ENCODE data around the gene PSME1.

The PSME1 gene

DNA sequence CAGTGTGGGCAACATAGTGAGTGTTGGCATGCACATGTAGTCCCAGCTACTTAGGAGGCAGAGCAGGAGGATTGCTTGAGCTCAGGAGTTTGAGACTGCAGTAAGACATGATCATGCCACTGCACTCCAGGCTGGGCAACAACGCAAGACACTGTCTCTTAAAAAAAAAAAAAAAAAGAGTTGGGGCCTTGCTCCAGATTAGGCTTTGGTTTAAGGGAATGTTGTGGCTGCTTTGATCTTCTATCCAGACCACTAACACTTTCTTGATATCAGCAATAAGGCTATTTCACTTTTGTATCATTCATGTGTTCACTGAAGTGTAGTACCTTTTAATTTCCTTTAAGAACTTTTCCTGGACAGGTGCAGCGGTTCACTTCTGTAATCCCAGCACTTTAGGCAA lies 8.3 kb upstream of the PSME1 start:
- no peak for DNase-seq (ENCODE audit: low read depth in 4 of 4, low spot score in 1 of 4)

DNA sequence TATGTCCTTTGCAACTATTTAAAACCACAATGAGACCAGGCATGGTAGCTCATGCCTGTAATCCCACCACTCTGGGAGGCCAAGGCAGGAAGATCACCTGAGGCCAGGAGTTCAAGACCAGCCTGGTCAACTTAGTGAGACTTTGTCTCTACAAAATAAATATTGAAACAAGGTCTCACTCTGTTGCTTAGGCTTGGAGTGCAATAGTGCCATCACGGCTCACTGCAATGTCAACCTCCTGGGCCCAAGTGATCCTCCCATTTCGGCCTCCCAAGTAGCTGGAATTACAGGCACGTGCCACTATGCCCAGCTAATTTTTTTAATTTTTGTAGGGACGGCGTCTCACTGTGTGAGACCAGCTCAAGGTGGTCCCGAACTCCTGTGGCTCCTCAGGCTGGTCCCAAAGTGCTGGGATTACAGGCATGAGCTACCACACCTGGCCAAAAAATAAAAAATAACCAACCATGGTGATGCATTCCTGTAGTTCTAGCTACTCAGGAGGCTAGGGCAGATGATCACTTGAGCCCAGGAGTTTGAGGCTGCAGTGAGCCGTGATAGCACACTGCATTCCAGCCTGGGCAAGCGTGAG lies 6.5 kb upstream of the PSME1 start:
- DNase-seq (ENCODE audit: low read depth in 4 of 4, low spot score in 1 of 4), result no peak

DNA sequence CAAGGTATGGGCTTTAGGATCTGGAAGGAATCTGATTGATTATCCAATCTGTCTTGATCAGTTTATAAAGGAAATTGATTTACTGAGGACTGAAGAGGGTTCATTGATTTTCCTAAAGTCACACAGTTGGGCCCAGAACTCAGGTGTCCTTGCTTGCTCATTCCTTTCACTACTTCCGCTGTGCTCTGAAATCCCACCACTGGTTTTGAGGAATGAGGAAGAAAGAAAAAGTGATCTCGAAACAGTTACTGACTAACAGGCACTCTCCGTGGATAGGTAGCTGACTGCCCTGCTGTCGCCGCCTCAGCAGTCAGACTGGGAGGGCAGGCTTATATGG lies 5.6 kb upstream of the PSME1 start, which contains the start of gene FITM1:
Gene FITM1, plus strand, starts transcription at position 280 of the 337 bp plus-strand sequence. CDS start 905 bp downstream, outside the sequence.
- DNase-seq (ENCODE audit: low read depth in 4 of 4, low spot score in 1 of 4), result no peak

DNA sequence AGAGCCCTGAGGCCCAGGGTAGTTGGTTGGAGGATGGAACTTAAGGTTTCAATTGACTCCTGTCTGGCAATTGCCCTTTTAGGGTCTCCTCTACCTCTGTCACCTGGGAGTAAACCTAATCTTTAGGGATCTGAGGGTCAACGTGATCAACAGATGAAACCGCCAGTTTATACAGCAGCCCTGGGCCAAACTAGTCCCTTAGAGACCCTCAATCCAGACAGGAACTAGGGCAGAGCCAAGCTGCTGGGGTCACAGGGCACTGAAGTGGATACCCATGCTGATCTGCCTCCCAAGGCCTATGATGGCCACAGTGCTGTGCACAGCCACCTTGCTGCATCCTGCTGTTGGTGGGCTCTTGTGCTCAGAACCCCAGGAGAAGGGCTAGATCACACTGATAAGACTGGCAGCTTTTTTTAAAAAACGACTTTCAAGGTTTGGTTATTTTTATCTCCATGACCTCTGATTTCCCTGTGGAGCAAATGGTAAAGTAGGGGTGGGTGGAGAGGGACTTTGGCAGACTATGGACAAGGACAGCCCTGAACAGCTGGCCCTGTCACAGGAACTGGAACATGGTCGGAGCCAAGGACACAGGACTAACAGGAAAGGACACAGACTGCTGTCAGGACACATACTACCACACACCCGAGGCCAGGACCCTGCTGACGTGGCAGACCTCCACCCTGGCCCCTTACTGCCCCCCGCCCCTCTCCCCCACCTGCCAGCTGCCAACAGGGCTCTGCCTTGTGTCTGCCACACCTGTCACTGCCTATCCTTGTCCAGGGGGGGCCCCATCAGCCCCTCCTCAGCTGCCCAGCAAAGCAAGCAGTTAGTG lies 5.1 kb upstream of the PSME1 start:
- DNase-seq (ENCODE audit: low read depth in 4 of 4, low spot score in 1 of 4), result no peak

DNA sequence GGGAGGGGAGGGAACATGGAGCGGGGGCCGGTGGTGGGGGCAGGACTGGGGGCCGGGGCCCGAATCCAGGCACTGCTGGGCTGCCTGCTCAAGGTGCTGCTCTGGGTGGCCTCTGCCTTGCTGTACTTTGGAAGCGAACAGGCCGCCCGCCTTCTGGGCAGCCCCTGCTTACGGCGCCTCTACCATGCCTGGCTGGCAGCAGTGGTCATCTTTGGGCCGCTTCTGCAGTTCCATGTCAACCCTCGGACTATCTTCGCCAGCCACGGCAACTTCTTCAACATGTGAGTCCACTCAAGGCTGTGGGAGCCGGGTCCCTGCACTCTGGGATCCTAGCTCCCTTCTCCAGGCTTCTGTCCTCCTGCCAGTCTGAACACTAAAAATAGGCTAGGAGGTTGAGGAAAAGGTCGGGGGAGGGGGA lies 4.4 kb upstream of the PSME1 start:
- no peak for DNase-seq (ENCODE audit: low read depth in 4 of 4, low spot score in 1 of 4)

DNA sequence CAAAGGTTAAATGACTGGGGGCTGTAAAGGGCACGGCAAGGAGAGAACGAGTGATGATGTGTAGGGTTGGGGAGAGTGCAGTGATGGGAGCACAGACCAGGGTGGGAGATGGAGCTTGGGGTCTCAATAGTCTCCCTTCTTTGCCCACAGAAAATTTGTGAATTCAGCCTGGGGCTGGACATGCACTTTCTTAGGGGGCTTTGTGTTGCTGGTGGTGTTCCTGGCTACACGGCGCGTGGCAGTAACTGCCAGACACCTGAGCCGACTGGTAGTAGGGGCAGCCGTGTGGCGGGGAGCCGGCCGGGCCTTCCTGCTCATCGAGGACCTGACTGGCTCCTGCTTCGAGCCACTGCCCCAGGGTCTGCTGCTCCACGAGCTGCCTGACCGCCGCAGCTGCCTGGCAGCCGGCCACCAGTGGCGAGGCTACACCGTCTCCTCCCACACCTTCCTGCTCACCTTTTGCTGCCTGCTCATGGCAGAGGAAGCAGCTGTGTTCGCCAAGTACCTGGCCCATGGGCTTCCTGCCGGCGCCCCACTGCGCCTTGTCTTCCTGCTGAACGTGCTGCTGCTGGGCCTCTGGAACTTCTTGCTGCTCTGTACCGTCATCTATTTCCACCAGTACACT lies 3.8 kb upstream of the PSME1 start:
- no peak for DNase-seq (ENCODE audit: low read depth in 4 of 4, low spot score in 1 of 4)

DNA sequence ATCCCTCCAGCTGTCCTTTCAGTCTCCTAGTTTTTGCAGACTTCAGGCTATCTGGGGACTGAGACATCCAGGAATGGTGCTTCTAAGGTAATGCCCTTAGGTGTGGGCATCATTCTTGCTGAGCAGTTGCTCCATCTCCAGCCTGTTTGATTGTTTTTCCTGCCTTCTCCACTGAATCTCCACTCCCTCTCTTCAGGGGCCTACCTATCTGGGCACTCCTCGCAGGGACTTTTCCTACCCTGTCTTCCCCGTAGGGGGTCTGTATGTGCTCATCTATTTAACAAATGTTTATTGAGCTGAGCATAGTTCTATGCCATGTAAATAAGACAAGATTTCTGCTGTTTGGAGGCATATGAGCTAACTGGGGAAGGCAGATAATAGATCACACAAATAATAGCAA lies 3.0 kb upstream of the PSME1 start:
- DNase-seq (ENCODE audit: low read depth in 4 of 4, low spot score in 1 of 4), result no peak

DNA sequence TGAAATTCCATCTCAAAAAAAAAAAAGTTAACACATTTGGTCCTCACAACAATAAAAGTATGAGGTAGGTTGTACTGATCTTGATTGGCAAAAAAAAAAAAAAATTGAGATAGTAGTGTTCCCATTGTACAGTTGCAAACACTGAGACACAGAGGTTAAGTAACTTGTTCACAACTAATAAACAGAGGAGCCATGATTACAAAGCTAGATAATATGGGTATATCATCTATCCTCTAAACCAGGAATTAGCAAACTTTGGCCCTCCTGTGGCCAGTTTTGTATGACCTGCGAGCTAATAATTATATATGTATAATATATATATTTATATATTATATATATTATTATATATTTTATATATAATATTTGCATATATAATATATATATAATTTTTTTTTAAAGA lies 2.3 kb upstream of the PSME1 start:
- DNase-seq (ENCODE audit: low read depth in 4 of 4, low spot score in 1 of 4), result no peak

DNA sequence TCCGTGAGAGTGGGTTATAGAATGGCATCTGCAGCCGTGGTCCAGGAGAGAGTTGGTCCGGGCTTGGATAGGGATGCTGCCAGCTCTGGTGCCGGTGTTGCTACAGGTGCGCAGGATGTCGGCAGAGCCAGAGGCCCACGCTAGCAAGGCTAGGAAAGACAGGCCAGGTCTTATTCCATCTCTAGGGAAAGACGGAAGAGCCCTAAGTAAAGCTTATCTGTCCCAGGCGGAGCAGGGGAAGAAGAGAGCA lies 485 bp upstream of the PSME1 start:
- DNase-seq (ENCODE audit: low read depth in 4 of 4, low spot score in 1 of 4), result no peak

DNA sequence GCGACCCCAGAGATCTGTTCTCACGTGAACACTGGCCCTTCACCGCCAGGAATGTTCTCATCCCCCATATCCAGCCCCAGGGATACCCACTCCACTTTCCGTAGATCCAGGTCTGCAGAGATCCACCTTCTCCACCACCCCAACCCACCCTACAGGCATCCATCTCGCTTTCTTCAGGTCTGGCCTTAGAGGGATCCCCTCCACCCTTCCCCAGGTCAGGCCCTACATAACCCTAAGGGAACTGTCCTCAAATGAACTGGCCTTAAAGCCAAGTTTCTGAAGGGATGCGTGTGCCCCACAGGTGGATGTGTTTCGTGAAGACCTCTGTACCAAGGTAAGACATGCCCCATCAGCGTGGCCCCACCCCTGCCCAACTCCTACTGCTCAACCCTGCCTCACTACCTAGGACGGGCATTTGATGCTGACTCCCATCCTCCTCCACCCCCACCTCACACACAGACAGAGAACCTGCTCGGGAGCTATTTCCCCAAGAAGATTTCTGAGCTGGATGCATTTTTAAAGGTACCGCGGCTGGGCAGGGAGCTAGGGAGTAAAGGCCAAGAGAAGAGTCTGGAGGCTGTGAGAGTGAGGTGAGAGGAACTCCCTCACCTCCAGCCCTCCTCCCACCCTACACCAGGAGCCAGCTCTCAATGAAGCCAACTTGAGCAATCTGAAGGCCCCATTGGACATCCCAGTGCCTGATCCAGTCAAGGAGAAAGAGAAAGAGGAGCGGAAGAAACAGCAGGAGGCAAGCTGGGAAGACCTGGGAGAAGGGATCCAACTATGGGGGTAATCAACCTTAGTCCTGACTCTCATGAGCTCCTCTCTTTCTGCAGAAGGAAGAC lies 912 bp downstream of the PSME1 start:
- DNase-seq (ENCODE audit: low read depth in 4 of 4, low spot score in 1 of 4), result no peak

DNA sequence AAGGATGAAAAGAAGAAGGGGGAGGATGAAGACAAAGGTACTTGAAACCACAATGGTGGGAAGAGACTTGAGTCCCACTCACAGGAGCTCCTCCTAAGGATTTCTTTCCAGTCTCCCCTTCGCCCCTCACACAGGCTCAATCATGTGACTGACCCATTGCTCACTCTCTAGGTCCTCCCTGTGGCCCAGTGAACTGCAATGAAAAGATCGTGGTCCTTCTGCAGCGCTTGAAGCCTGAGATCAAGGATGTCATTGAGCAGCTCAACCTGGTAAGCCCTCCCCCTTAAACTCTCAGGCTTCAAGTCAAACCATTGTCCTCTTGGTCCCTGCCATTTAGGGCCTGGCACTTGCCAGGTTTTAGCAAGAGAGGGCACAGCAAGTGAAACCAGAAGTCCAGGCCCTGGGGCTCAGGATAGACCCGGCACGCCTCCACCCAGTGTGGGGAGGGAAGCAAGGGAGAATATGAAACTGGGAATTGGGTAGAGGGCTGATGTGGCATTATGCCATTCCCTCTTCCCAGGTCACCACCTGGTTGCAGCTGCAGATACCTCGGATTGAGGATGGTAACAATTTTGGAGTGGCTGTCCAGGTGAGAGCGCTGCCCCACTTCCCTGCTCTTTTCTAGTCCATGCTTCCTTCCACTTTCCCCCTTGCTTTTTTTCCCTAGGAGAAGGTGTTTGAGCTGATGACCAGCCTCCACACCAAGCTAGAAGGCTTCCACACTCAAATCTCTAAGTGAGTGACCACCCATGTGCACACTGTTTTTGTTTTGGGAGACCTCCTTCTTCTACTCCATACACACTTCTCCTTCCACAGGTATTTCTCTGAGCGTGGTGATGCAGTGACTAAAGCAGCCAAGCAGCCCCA lies 1.8 kb downstream of the PSME1 start:
- no peak for DNase-seq (ENCODE audit: low read depth in 4 of 4, low spot score in 1 of 4)

DNA sequence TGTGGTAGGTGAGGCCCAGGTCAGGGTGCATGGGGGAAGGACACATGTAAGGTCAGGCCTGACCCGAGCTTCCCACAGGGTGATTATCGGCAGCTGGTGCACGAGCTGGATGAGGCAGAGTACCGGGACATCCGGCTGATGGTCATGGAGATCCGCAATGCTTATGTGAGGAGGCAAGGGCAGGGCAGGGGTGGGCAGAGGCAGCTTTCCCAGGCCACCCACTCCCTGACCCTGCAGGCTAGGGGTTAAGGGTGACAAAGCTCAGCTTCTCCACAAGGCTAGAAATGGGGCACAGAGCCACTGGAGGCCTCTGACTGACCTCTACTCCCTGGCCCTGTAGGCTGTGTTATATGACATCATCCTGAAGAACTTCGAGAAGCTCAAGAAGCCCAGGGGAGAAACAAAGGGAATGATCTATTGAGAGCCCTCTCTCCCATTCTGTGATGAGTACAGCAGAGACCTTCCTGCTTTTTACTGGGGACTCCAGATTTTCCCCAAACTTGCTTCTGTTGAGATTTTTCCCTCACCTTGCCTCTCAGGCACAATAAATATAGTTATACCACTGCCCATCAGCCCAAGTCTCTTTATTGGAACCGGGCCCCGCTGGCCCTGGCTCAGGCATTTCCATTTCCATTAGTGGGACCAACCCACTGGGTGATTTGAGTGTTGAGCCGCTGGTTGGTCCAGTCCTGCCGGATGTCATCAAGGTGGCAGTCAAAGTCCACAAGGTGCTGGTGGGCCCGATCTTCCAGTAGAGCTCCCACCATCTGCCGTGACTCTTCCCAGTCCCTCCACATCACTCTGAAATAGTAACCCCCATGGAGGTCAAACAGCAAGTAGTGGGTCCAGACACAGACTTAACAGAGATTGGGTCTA lies 2.6 kb downstream of the PSME1 start:
- DNase-seq (ENCODE audit: low read depth in 4 of 4, low spot score in 1 of 4), result no peak

DNA sequence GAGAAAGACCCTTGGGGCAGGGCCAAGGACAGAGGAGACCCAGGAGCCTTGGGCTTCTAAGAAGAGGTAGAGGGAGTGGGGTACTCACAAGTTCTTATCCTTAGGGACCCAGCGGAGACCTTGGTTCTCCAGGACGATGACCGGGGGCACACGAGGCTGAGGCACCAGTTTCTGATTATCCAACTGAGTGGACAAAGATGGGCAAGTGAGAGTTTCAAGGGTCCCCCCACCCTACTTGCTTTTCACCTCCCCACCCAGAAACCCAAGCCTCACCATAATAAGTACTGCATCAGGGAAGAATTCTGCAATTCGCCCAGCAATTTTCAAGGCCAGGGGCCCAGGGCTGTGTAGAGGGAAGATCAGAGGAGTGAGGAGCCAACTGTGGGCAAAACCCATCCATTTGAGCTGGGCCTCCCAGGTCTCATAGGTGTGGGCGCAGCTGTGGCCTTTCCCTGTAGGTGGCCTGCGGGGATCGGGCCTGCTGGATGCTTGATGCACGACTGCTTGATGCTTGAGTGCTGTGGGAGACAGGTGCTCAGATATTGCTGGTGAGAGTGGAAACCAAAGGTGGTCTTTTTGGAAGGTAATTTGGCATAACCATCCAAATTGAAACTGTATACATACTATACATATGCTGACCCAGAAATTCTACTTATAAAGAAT lies 3.4 kb downstream of the PSME1 start:
- no peak for DNase-seq (ENCODE audit: low read depth in 4 of 4, low spot score in 1 of 4)

DNA sequence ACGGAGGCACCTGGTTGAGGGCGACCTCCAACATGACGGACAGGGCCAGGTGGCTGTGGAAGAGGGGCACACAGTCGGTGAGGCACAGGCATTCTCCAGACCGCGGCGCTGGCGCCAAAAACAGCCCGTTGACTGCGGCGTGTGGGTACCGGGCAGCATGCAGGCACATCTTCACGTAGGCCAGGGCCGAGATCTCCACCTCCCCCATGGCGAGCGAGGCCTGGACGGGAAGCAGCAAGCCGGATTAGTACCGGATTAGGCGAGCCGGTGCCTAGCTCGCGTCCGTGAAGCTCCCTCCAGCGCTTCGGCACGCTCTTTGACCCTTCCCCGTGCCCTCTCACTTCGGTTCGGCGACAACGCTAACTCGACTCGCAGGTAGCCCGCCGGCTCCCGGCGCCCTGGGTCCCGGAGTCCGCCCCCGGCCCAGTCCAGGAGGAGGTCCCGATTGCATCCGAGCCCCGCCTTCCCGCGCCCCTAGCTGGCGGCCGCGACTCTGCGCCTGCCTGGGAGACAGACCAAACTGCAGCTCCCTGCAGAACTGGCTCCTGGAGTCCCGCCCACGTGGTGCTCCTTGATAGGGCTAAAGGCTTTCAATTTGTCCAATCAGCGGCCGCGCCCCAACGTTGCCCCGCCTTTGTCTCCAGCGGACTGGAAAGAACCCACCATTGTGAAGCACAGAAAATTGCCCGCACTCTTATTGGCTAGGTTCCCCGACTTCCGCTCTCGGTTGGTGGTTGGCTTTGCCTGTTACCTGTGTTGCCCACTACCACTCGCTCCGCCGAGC lies 5.3 kb downstream of the PSME1 start, which contains the start of gene EMC9:
Gene EMC9, minus strand, starts transcription at position 495 of the 784 bp plus-strand sequence. Its CDS starts 287 bp downstream, at position 208.
- DNase-seq (ENCODE audit: low read depth in 4 of 4, low spot score in 1 of 4), result peak; percentile 97 to 100 (median 98)

DNA sequence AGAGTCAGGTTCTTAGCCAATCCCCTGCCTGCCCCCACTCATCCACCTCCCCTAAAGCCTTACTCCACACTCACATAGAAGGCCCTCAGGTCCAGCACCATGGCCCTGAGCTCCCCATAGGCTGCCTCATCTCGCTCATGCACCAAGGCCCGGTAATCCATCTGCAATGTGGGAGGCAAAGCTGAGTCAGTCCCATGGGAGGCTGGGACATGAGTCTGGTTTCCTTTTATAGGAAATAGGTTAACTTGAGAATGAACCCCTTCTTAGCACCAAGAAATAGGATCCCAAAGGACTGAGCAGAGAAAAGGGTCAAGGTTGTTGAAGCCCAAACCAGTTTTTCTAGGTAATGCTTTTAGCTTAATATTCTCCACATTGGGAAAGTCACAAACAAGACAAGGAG lies 7.5 kb downstream of the PSME1 start:
- DNase-seq (ENCODE audit: low read depth in 4 of 4, low spot score in 1 of 4), result no peak

DNA sequence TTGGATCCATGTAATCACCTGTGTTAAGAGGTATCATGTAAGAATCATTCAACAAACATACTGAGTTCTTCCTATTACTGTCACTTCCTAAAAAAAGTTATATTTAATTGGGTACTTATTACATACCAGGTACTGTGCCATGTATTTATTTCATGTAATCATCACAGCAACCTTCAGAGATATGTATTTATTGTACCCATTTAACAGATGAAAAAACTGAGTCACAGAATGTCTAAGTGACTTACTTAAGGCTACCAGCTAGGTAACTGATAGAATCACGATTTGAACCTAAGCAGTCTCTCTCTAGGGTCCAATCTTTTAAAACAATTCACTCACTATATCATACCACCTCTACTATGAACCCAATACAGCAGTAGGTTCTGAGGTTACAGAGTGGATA lies 8.5 kb downstream of the PSME1 start:
- no peak for DNase-seq (ENCODE audit: low read depth in 4 of 4, low spot score in 1 of 4)

DNA sequence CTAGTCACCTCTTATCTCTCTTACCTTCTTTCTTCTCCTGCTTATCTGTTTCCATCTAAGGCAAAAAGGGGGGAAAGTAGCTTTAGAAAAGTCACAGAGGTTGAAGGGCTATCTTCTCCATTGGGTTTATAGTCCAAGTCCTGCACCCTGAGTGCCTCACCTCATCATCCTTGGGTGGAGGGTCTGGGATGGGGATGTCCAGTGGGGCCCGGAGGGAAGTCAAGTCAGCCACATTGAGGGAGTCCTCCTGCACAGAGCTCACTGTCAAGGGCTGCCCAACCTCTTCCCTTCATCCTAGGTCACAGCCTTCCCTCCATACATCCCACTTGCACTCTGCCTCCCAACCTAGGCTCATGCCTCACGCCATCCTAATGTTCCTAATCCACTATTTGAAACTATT lies 9.2 kb downstream of the PSME1 start:
- DNase-seq (ENCODE audit: low read depth in 4 of 4, low spot score in 1 of 4), result no peak

DNA sequence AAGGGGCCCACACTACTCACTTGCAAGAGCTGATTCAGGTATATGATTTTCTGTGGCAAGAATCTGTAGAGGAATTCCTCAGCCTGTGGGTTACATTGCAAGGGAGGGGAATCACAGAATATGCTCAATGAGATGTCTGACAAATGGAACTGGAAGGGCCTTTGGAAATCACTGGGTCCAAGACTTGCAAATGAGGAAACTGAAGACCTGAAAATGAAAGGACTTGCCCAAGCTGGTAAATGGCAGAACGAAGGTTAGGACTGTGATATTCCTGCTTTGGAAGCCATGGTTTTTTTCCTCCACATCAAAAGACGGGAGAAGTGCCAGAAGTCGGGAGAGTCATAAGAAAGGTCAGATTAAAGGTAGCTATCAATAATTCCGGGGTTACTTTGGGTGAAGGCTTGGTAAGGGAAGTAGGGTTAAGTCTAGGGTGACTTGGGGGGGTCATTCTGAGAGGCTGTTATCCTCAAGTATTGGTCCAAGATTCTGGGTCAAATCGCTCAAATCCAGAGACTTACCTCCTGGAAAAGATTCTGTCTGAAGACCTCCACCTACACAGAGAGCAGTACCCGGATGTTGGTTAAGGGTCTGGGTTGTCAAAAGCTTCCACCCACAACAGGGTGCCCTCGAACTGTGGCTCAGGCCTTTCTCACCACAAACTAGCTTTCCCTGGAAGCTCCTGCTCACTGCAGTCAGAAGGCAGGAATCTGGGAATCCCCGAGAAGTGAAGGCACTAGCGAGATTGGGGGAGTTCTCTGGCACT lies 9.9 kb downstream of the PSME1 start:
- DNase-seq (ENCODE audit: low read depth in 4 of 4, low spot score in 1 of 4), result no peak

All from stimulated activated CD4-positive, alpha-beta T cell treated with anti-CD3 and anti-CD28 coated beads, Interleukin-1b, Interleukin-23, amount 100 ng/mL, for 24 hours (primary cell).